Erythroblast (primary cell): ENCODE results near the gene CPLX1.

Source experiments
- GATA1 ChIP-seq: IDR thresholded peaks from 2 replicates; pipeline ENCODE4 v1.6.1; 2011; ENCODE audit warnings: low read depth, mild to moderate bottlenecking, control low read depth, low read length, moderate library complexity
- POLR2A ChIP-seq: IDR thresholded peaks from 2 replicates; pipeline ENCODE4 v1.6.1; 2011; ENCODE audit warnings: mild to moderate bottlenecking, low read length

- TF ChIP-seq POLR2A, result no peak
- no peak for TF ChIP-seq GATA1
Measured at GRCh38 chr4:825971-826330, at the start of gene CPLX1.
